ENCODE data around the gene SPAG16. TPM values are rescaled to one million over a fixed set of nuclear protein-coding genes. Genes with fewer than 3 reads are reported as not detected.

The SPAG16 gene
- total RNA-seq, 1 experiment from 2014 or later: 13.0 TPM

DNA sequence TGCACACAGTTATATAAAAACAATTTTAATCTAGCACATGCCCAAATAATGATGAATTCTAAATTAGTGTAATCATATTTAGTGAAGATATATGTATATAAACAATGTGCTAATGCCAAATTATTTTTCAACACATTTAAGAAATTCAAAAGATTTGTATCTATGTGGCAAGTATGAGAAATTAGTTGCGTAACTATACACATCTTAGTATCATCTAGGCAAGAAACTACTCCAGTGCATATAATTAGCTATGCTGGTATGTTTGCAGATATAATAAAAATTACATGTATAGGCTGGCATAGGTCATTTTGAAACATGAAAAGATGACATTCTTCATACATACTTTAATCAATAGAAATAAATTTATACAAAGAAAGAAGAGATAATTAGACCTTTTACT lies 874.6 kb downstream of the SPAG16 start:
- no peaks in the 10 kb centered on the region for H3K4me1 ChIP-seq (ENCODE audit: control insufficient read depth, insufficient read depth, low read length)
- H3K4me3 ChIP-seq (ENCODE audit: low read depth in 2 of 2, low read length in 2 of 2): no peak overlapping the region
- no peaks in the 10 kb centered on the region for H3K27me3 ChIP-seq (ENCODE audit: control insufficient read depth, insufficient read depth, low read length)
- intact Hi-C loops (cut with micrococcal nuclease; ENCODE audit: unreplicated experiment) (no loop called here), in situ Hi-C loops (cut with HindIII; ENCODE audit: low pct_unique_long_range_greater_than_20kb, low sequenced_read_pairs) (no loop called here)
- ATAC-seq: no peak
- ChIA-PET CTCF (no interaction called here), POLR2A (no interaction called here)
- TF ChIP-seq SIN3A (IDR thresholded peaks at IDR 0.05; ENCODE audit: borderline replicate concordance, insufficient read depth, low read depth, low read length): no peak
- TF ChIP-seq POLR2AphosphoS5 (IDR thresholded peaks at IDR 0.05; ENCODE audit: low read depth, low read length): no peak
- TF ChIP-seq, protein P1, sequence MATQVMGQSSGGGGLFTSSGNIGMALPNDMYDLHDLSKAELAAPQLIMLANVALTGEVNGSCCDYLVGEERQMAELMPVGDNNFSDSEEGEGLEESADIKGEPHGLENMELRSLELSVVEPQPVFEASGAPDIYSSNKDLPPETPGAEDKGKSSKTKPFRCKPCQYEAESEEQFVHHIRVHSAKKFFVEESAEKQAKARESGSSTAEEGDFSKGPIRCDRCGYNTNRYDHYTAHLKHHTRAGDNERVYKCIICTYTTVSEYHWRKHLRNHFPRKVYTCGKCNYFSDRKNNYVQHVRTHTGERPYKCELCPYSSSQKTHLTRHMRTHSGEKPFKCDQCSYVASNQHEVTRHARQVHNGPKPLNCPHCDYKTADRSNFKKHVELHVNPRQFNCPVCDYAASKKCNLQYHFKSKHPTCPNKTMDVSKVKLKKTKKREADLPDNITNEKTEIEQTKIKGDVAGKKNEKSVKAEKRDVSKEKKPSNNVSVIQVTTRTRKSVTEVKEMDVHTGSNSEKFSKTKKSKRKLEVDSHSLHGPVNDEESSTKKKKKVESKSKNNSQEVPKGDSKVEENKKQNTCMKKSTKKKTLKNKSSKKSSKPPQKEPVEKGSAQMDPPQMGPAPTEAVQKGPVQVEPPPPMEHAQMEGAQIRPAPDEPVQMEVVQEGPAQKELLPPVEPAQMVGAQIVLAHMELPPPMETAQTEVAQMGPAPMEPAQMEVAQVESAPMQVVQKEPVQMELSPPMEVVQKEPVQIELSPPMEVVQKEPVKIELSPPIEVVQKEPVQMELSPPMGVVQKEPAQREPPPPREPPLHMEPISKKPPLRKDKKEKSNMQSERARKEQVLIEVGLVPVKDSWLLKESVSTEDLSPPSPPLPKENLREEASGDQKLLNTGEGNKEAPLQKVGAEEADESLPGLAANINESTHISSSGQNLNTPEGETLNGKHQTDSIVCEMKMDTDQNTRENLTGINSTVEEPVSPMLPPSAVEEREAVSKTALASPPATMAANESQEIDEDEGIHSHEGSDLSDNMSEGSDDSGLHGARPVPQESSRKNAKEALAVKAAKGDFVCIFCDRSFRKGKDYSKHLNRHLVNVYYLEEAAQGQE (IDR thresholded peaks at IDR 0.05; ENCODE audit: insufficient read depth in 1 of 2, low read depth in 2 of 2, low read length in 1 of 2): no peak
- no peak for TF ChIP-seq TCF7L2 (IDR thresholded peaks at IDR 0.05; ENCODE audit: low read depth, low read length)
- TF ChIP-seq, protein P2, sequence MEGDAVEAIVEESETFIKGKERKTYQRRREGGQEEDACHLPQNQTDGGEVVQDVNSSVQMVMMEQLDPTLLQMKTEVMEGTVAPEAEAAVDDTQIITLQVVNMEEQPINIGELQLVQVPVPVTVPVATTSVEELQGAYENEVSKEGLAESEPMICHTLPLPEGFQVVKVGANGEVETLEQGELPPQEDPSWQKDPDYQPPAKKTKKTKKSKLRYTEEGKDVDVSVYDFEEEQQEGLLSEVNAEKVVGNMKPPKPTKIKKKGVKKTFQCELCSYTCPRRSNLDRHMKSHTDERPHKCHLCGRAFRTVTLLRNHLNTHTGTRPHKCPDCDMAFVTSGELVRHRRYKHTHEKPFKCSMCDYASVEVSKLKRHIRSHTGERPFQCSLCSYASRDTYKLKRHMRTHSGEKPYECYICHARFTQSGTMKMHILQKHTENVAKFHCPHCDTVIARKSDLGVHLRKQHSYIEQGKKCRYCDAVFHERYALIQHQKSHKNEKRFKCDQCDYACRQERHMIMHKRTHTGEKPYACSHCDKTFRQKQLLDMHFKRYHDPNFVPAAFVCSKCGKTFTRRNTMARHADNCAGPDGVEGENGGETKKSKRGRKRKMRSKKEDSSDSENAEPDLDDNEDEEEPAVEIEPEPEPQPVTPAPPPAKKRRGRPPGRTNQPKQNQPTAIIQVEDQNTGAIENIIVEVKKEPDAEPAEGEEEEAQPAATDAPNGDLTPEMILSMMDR (IDR thresholded peaks at IDR 0.05): no peak
- no peaks in the 10 kb centered on the region for H3K9me3 ChIP-seq (ENCODE audit: control insufficient read depth, insufficient read depth, low read depth, low read length)
- no peak overlapping the region for H3K27ac ChIP-seq (ENCODE audit: low read length)
- DNase-seq (ENCODE audit: low read depth, low spot score): no peak
- BruUV-seq (replicated peaks): no TSS peak
- no peaks in the 10 kb centered on the region for H3K36me3 ChIP-seq (ENCODE audit: control insufficient read depth, insufficient read depth, low read length)

DNA sequence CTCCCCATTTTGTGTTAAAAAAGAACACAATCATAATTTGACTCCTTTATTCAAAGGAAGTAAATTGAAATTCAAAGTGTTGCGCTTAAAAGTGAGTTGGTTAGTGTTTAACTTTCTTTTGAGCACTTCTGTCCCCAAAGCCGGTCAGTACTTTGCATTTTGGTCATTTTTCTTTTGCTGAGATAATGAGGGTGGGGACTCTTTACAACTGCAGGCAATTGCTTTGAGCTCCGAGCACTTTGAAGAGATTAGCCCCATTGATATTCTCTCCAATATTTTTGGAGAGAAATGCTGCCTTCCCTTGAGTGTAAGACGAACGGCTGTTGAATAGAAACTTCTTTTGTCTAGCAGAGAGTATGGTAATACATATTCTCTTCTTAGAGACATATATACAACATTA lies 885.0 kb downstream of the SPAG16 start:
- ChIA-PET POLR2A (no interaction called here), CTCF (interaction anchor here (0.7 kb wide), 1 partner anchor 394 kb away, joined by 3 read pairs; no protein-coding TSS in a partner anchor)
- DNase-seq (ENCODE audit: low read depth, low spot score) (no peak), ATAC-seq (no peak)
- intact Hi-C loops (cut with micrococcal nuclease; ENCODE audit: unreplicated experiment) (no loop called here), in situ Hi-C loops (cut with HindIII; ENCODE audit: low pct_unique_long_range_greater_than_20kb, low sequenced_read_pairs) (no loop called here)
- no peak for TF ChIP-seq TCF7L2 (IDR thresholded peaks at IDR 0.05; ENCODE audit: low read depth, low read length)
- H3K27ac ChIP-seq (ENCODE audit: low read length): no peak overlapping the region
- no peaks in the 10 kb centered on the region for H3K27me3 ChIP-seq (ENCODE audit: control insufficient read depth, insufficient read depth, low read length)
- H3K4me3 ChIP-seq (ENCODE audit: low read depth in 2 of 2, low read length in 2 of 2): no peak overlapping the region
- BruUV-seq (replicated peaks): no TSS peak
- no peaks in the 10 kb centered on the region for H3K4me1 ChIP-seq (ENCODE audit: control insufficient read depth, insufficient read depth, low read length)
- no peaks in the 10 kb centered on the region for H3K36me3 ChIP-seq (ENCODE audit: control insufficient read depth, insufficient read depth, low read length)
- no peaks in the 10 kb centered on the region for H3K9me3 ChIP-seq (ENCODE audit: control insufficient read depth, insufficient read depth, low read depth, low read length)

DNA sequence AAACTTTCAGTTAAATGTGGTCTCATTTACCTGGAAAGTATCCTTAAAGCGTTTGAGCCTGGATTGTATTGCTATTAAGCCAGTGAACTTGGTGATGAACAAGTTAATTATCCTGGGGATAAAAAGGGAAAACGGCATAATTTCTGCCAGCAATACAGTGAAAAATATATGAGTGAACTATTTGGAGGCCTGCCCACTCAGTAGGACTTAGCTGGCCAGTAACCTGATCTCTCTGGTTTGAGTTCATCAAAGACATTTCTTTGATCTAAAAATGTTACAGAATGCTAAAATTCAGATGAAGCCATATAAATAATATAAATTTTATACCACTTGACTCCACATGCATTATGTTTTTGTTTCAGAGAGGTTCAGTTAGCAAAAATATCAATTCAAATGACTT lies 885.5 kb downstream of the SPAG16 start:
- ATAC-seq (no peak), DNase-seq (ENCODE audit: low read depth, low spot score) (no peak)
- intact Hi-C loops (cut with micrococcal nuclease; ENCODE audit: unreplicated experiment) (no loop called here), in situ Hi-C loops (cut with HindIII; ENCODE audit: low pct_unique_long_range_greater_than_20kb, low sequenced_read_pairs) (no loop called here)
- Histone ChIP-seq H3K27ac (ENCODE audit: low read length) (no peak overlapping the region), H3K27me3 (ENCODE audit: control insufficient read depth, insufficient read depth, low read length) (no peaks in the 10 kb centered on the region), H3K4me1 (ENCODE audit: control insufficient read depth, insufficient read depth, low read length) (no peaks in the 10 kb centered on the region), H3K9me3 (ENCODE audit: control insufficient read depth, insufficient read depth, low read depth, low read length) (no peaks in the 10 kb centered on the region), H3K36me3 (ENCODE audit: control insufficient read depth, insufficient read depth, low read length) (no peaks in the 10 kb centered on the region), H3K4me3 (ENCODE audit: low read depth in 2 of 2, low read length in 2 of 2) (no peak overlapping the region)
- no peak for TF ChIP-seq POLR2AphosphoS5 (IDR thresholded peaks at IDR 0.05; ENCODE audit: low read depth, low read length)
- no peak for TF ChIP-seq TCF7L2 (IDR thresholded peaks at IDR 0.05; ENCODE audit: low read depth, low read length)
- TF ChIP-seq, protein P2 (IDR thresholded peaks at IDR 0.05): no peak
- no peak for TF ChIP-seq SIN3A (IDR thresholded peaks at IDR 0.05; ENCODE audit: borderline replicate concordance, insufficient read depth, low read depth, low read length)
- TF ChIP-seq, protein P1 (IDR thresholded peaks at IDR 0.05; ENCODE audit: insufficient read depth in 1 of 2, low read depth in 2 of 2, low read length in 1 of 2): no peak
- ChIA-PET POLR2A (no interaction called here), CTCF (interaction anchor here (0.6 to 0.7 kb wide), 2 partner anchors 394 to 754 kb away, joined by 3 read pairs; no protein-coding TSS in a partner anchor)
- BruUV-seq (replicated peaks): no TSS peak

All from Panc1 (cell line).